K562 (cell line): ENCODE data around the gene KIF5A. TPM values are rescaled to one million over a fixed set of nuclear protein-coding genes. Genes with fewer than 3 reads are reported as not detected.

Source experiments
- EGR1 ChIP-seq: fragments of 450-650 bp; conservative IDR thresholded peaks from 2 replicates; pipeline ENCODE4 v1.6.1; 2017; ENCODE audit warnings: mild to moderate bottlenecking
- HBP1 ChIP-seq: fragments of 450-650 bp; formaldehyde crosslinking; IDR thresholded peaks from 2 replicates; pipeline ENCODE4 v1.4.0; 2022; ENCODE audit warnings: missing genetic modification characterization
- HMG20A ChIP-seq: fragments of 450-650 bp; formaldehyde crosslinking; conservative IDR thresholded peaks from 2 replicates; pipeline ENCODE4 v1.4.0; 2020; ENCODE audit warnings: mild to moderate bottlenecking, mixed read lengths
- JUNB ChIP-seq: fragments of 450-650 bp; formaldehyde crosslinking; conservative IDR thresholded peaks from 2 replicates; pipeline ENCODE4 v1.4.0; 2020; ENCODE audit warnings: mild to moderate bottlenecking
- MCM7 ChIP-seq, 2 experiments: fragments of 450-650 bp; IDR thresholded peaks; 2 replicates each; pipeline ENCODE4 v1.6.1; 2016 to 2018
- MYC ChIP-seq, 2 experiments: fragments of 250-450 bp in 1 of 2; sonication (Bioruptor Pico) in 1 of 2; IDR thresholded peaks; 2 replicates each; pipeline versions ENCODE4 v1.5.1 to v1.6.1; 2012 to 2021; ENCODE audit warnings: low read depth in 2 of 2, borderline replicate concordance in 1 of 2, improper control_type of control experiment in 1 of 2, low read length in 1 of 2, mild to moderate bottlenecking in 1 of 2, moderate library complexity in 1 of 2
- NBN ChIP-seq: fragments of 450-650 bp; IDR thresholded peaks from 2 replicates; pipeline ENCODE4 v1.6.1; 2016; ENCODE audit warnings: low read depth, mild to moderate bottlenecking
- NFRKB ChIP-seq: fragments of 450-650 bp; IDR thresholded peaks from 2 replicates; pipeline ENCODE4 v1.6.1; 2016; ENCODE audit warnings: low read depth
- PHB2 ChIP-seq: fragments of 450-650 bp; IDR thresholded peaks from 2 replicates; pipeline ENCODE4 v1.6.1; 2017; ENCODE audit warnings: low read depth
- POLR2G ChIP-seq: fragments of 200-400 bp; formaldehyde crosslinking; IDR thresholded peaks from 2 replicates; pipeline ENCODE4 v1.6.1; 2017; ENCODE audit warnings: low read depth, mild to moderate bottlenecking, antibody characterized with exemption, low read length, moderate library complexity
- PTRF ChIP-seq: fragments of 450-650 bp; IDR thresholded peaks from 2 replicates; pipeline ENCODE4 v1.6.1; 2016; ENCODE audit warnings: mild to moderate bottlenecking, missing genetic modification characterization, missing compliant biosample characterization
- SAFB2 ChIP-seq: fragments of 200-400 bp; formaldehyde crosslinking; IDR thresholded peaks from 2 replicates; pipeline ENCODE4 v1.6.1; 2018; ENCODE audit warnings: borderline replicate concordance, low read length, low read depth, moderate library complexity; ENCODE audit not compliant: severe bottlenecking
- TCF15 ChIP-seq: fragments of 250-450 bp; sonication (Bioruptor Pico); IDR thresholded peaks from 2 replicates; pipeline ENCODE4 v1.8.0; 2022; ENCODE audit warnings: moderate library complexity, mild to moderate bottlenecking, inconsistent platforms
- TCF3 ChIP-seq: sonication (generic); formaldehyde crosslinking; IDR thresholded peaks from 2 replicates; pipeline ENCODE4 v1.4.0; 2020; ENCODE audit warnings: mild to moderate bottlenecking, missing genetic modification reagents
- THRB ChIP-seq: fragments of 450-650 bp; formaldehyde crosslinking; conservative IDR thresholded peaks from 2 replicates; pipeline ENCODE4 v1.4.0; 2022; ENCODE audit warnings: mild to moderate bottlenecking, missing genetic modification characterization
- TOE1 ChIP-seq, 2 experiments: fragments of 450-650 bp in 1 of 2; sonication (generic) in 1 of 2; formaldehyde crosslinking in 1 of 2; IDR thresholded peaks; 2 replicates each; pipeline versions ENCODE4 v1.7.1 to v1.8.0; 2016 to 2022; ENCODE audit warnings: borderline replicate concordance in 2 of 2, mild to moderate bottlenecking in 2 of 2, antibody characterized with exemption in 1 of 2, inconsistent platforms in 1 of 2, low read depth in 1 of 2, missing genetic modification reagents in 1 of 2, moderate library complexity in 1 of 2
- ZFP1 ChIP-seq: fragments of 450-650 bp; formaldehyde crosslinking; IDR thresholded peaks from 2 replicates; pipeline ENCODE4 v1.4.0; 2020; ENCODE audit warnings: mild to moderate bottlenecking, mixed read lengths
- ZFP36 ChIP-seq: fragments of 150-350 bp; IDR thresholded peaks from 2 replicates; pipeline ENCODE4 v1.6.1; 2018; ENCODE audit warnings: low read length, low read depth; ENCODE audit not compliant: partially characterized antibody
- ZNF197 ChIP-seq: fragments of 200-800 bp; sonication (Bioruptor generic); IDR thresholded peaks from 2 replicates; pipeline ENCODE4 v1.6.1; 2016; ENCODE audit warnings: low read depth, missing genetic modification characterization, missing compliant biosample characterization
- ZNF239 ChIP-seq: fragments of 250-450 bp; sonication (Bioruptor Pico); IDR thresholded peaks from 2 replicates; pipeline ENCODE4 v1.4.0; 2020; ENCODE audit warnings: mild to moderate bottlenecking
- ZNF445 ChIP-seq: fragments of 250-450 bp; sonication (Bioruptor Pico); IDR thresholded peaks from 2 replicates; pipeline ENCODE4 v1.4.0; 2020; ENCODE audit warnings: low read depth, mild to moderate bottlenecking, moderate library complexity
- ZNF77 ChIP-seq: fragments of 250-450 bp; sonication (Bioruptor Pico); IDR thresholded peaks from 2 replicates; pipeline ENCODE4 v1.5.0; 2020
- ZNF780A ChIP-seq: fragments of 250-450 bp; sonication (Bioruptor Pico); IDR thresholded peaks from 2 replicates; pipeline ENCODE4 v1.5.0; 2021; ENCODE audit warnings: mild to moderate bottlenecking
- ZNF785 ChIP-seq: fragments of 250-450 bp; sonication (Bioruptor Pico); IDR thresholded peaks from 2 replicates; pipeline ENCODE4 v1.4.0; 2020; ENCODE audit warnings: mild to moderate bottlenecking
- polyA plus RNA-seq, 8 experiments: library from polyadenylated mRNA; depleted of rRNA in 4 of 8; stranded (reverse) in 5 of 8; unstranded in 3 of 8; fragments of >200 nt; fragmentation: Nextera tagmentation in 2 of 8; fragmentation: Illumina TruSeq in 1 of 8; extraction: Ambion mirVana in 2 of 8; extraction: Trizol in 1 of 8; gene quantifications; 2 replicates each; pipeline versions ENCODE4 v1.2.1 to v1.2.3, GENCODE V29; 2011 to 2014; ENCODE audit warnings: inconsistent platforms in 1 of 8, missing spikeins in 1 of 8
- total RNA-seq, 7 experiments: library from RNA; depleted of rRNA in 6 of 7; stranded (reverse); fragments of >200 nt in 6 of 7; fragmentation: Illumina TruSeq in 2 of 7; extraction: Trizol in 2 of 7; gene quantifications; 2 replicates each; pipeline versions ENCODE4 v1.2.1 to v1.2.3, GENCODE V29; 2011 to 2021; ENCODE audit warnings: low replicate concordance in 1 of 7
- TF ChIP-seq, protein P1 (sequence below), 2 experiments: fragments of 450-650 bp; IDR thresholded peaks; 2 replicates each; pipeline ENCODE4 v1.6.1; 2016

KIF5A gene
- total and polyA plus RNA-seq, 9 of the 15 experiments (the other 6 are each of a cell fraction or from before 2014, with no cell fraction given): 3.4 to 17.7 (median 8.0) TPM

DNA sequence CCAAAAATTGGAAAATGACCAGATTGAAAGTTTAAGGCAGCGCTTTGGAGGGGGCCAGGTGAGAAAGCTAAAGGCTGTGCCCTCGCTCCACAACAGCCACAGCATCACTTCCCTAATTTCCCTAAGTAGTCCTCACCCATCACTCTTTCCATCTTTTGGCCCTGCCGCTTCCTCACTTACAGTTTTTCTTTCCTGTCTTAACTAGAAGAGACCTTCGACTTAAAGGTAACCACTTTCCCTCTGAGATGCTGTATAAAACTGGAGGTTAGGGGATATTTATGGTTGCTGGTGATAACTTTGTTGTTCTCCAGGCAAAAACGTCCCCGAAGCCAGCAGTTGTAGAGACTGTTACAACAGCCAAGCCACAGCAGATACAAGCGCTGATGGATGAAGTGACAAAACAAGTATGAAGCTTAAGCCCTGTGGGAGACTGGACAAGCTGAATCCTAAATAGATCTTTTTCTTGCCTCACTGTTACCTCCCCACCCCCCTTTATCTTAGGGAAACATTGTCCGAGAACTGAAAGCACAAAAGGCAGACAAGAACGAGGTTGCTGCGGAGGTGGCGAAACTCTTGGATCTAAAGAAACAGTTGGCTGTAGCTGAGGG is 33.8 kb upstream of the KIF5A start (continued):
- TF ChIP-seq HBP1 (CRISPR knock-in tag): peak; percentile 79
- no peak; the same call in 1 of the 2 replicates for TF ChIP-seq ZNF239 (CRISPR knock-in tag)
- TF ChIP-seq TOE1 (IDR thresholded peaks at IDR 0.05; ENCODE audit: borderline replicate concordance): peak; percentile 16; the same call in 1 of the 2 replicates
- TF ChIP-seq TOE1 (CRISPR knock-in tag; IDR thresholded peaks at IDR 0.05; ENCODE audit: borderline replicate concordance, low read depth): no peak
- TF ChIP-seq PTRF (tag): no peak
- no peak for TF ChIP-seq ZNF77 (CRISPR knock-in tag)
- TF ChIP-seq POLR2G: peak; percentile 27
- TF ChIP-seq MYC (IDR thresholded peaks at IDR 0.05; ENCODE audit: low read depth, low read length): no peak
- no peak for TF ChIP-seq MYC (CRISPR knock-in tag; IDR thresholded peaks at IDR 0.05; ENCODE audit: borderline replicate concordance, low read depth)
- no peak for TF ChIP-seq JUNB
- TF ChIP-seq, protein P1, sequence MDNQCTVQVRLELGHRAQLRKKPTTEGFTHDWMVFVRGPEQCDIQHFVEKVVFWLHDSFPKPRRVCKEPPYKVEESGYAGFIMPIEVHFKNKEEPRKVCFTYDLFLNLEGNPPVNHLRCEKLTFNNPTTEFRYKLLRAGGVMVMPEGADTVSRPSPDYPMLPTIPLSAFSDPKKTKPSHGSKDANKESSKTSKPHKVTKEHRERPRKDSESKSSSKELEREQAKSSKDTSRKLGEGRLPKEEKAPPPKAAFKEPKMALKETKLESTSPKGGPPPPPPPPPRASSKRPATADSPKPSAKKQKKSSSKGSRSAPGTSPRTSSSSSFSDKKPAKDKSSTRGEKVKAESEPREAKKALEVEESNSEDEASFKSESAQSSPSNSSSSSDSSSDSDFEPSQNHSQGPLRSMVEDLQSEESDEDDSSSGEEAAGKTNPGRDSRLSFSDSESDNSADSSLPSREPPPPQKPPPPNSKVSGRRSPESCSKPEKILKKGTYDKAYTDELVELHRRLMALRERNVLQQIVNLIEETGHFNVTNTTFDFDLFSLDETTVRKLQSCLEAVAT (IDR thresholded peaks at IDR 0.05): peak in 1 of 2 experiments; percentile 39; a peak in 3 of 4 replicates
- TF ChIP-seq TCF3 (CRISPR knock-in tag): no peak; the same call in 1 of the 2 replicates
- no peak for TF ChIP-seq ZNF197
- 0 out of 2 replicates have a peak, but pooled peaks have one; percentile 12 for TF ChIP-seq ZNF445 (CRISPR knock-in tag)
- 0 out of 2 replicates have a peak, but pooled peaks have one; percentile 28 for TF ChIP-seq NFRKB
- no peak for TF ChIP-seq EGR1
- no peak for TF ChIP-seq ZNF785 (CRISPR knock-in tag)
- TF ChIP-seq PHB2: no peak
- no peak for TF ChIP-seq TCF15 (CRISPR knock-in tag)
- TF ChIP-seq ZFP1 (CRISPR knock-in tag): peak; percentile 28; the same call in 1 of the 2 replicates
- TF ChIP-seq ZFP36: peak; percentile 19
- TF ChIP-seq THRB (CRISPR knock-in tag): peak; percentile 96
- TF ChIP-seq NBN: 0 out of 2 replicates have a peak, but pooled peaks have one; percentile 14
- TF ChIP-seq MCM7 (IDR thresholded peaks at IDR 0.05): no peak
- peak; percentile 53; the same call in 1 of the 2 replicates for TF ChIP-seq ZNF780A (CRISPR knock-in tag)
- 0 out of 2 replicates have a peak, but pooled peaks have one; percentile 17 for TF ChIP-seq HMG20A (CRISPR knock-in tag)
- no peak for TF ChIP-seq SAFB2
